ENCODE measurements around the gene CPEB2.
A peak's percentile ranks its signal among the peaks of the same experiment; 100 is the strongest.

Gene CPEB2

GRCh38 chr4:15118292-15118691, 116.0 kb downstream of the CPEB2 start:
- peak in 5 of 14 donors; percentile 7 to 34 (median 11) for DNase-seq

All from C1 segment of cervical spinal cord (tissue), 14 donors.